ENCODE results near the gene ABLIM3. TPM values are rescaled to one million over a fixed set of nuclear protein-coding genes. Genes with fewer than 3 reads are reported as not detected.

Gene ABLIM3
- total and polyA plus RNA-seq, 2 of the 13 experiments (the other 11 are each of a cell fraction or from before 2014, with no cell fraction given): 0.53 to 6.3 TPM

GRCh38 chr5:149206524-149207141 is 65.3 kb downstream of the ABLIM3 start (continued):
- TF ChIP-seq ZFAT (CRISPR knock-in tag; conservative IDR thresholded peaks at IDR 0.05): no peak
- no peak for TF ChIP-seq ARHGAP35 (CRISPR knock-in tag; IDR thresholded peaks at IDR 0.05; ENCODE audit: borderline replicate concordance)
- no peak for TF ChIP-seq GABPA (IDR thresholded peaks at IDR 0.05; ENCODE audit: low read depth, low read length)
- no peak for TF ChIP-seq GABPA (CRISPR knock-in tag; IDR thresholded peaks at IDR 0.05; ENCODE audit: low read depth)
- TF ChIP-seq DPF2 (CRISPR knock-in tag; IDR thresholded peaks at IDR 0.05; ENCODE audit: borderline replicate concordance, low read depth): no peak

- Histone ChIP-seq H2AFZ (ENCODE audit: low read length) (no peak overlapping the region), H4K20me1 (ENCODE audit: insufficient read depth, low read length) (no peaks in the 10 kb centered on the region), H3K79me2 (ENCODE audit: insufficient read depth, low read length) (no peaks in the 10 kb centered on the region), H3K36me3 (replicated peaks in 1 of 2; ENCODE audit: control insufficient read depth in 1 of 2, insufficient read depth in 2 of 2, low read length in 2 of 2) (peaks cover 0 to 5% of the 10 kb centered on the region in 2 experiments; a peak in 1 of 5 replicates), H3K9me3 (ENCODE audit: low read length) (no peaks in the 10 kb centered on the region), H3K4me3 (replicated peaks in 1 of 3; ENCODE audit: insufficient read depth in 1 of 3, low read depth in 2 of 3, low read length in 3 of 3) (no peak overlapping the region), H3K27me3 (ENCODE audit: control insufficient read depth in 1 of 2, insufficient read depth in 2 of 2, low read length in 2 of 2) (no peaks in the 10 kb centered on the region), H3K9ac (ENCODE audit: insufficient read depth, low read depth, low read length) (no peak overlapping the region), H3K27ac (ENCODE audit: extremely low read length, insufficient read depth, low read length) (no peak overlapping the region), H3K4me2 (ENCODE audit: low read depth, low read length) (no peak overlapping the region), H3K4me1 (ENCODE audit: insufficient read depth, low read length) (peaks cover 27% of the 10 kb centered on the region)
- 95% methylated on average over 2 of the region's 2 CpGs for WGBS (ENCODE audit: low lambda C conversion rate)
- BruUV-seq (replicated peaks): no TSS peak
- in situ Hi-C loops (cut with HindIII; ENCODE audit: extremely low pct_ligation_motif_present, low pct_unique_long_range_greater_than_20kb): no loop called here
- FAIRE-seq (no peak), DNase-seq (ENCODE audit: low spot score) (no peak), ATAC-seq (no peak)
- ChIA-PET CTCF (ENCODE audit: low intra/inter-chr PET ratio, low total read pairs) (no interaction called here), POLR2A (no interaction called here)
- intact Hi-C loops (cut with micrococcal nuclease; ENCODE audit: unreplicated experiment): no loop called here
- TF ChIP-seq ZC3H4 (CRISPR knock-in tag; IDR thresholded peaks at IDR 0.05; ENCODE audit: borderline replicate concordance): no peak
- TF ChIP-seq ELF4 (CRISPR knock-in tag; IDR thresholded peaks at IDR 0.05; ENCODE audit: borderline replicate concordance): no peak
- no peak for TF ChIP-seq ZNF598 (CRISPR knock-in tag; IDR thresholded peaks at IDR 0.05; ENCODE audit: borderline replicate concordance)
- TF ChIP-seq NKX3-1 (CRISPR knock-in tag; IDR thresholded peaks at IDR 0.05): no peak
- TF ChIP-seq BRCA1 (CRISPR knock-in tag; IDR thresholded peaks at IDR 0.05): no peak
- TF ChIP-seq SOX6 (IDR thresholded peaks at IDR 0.05): no peak
- TF ChIP-seq SOX6 (CRISPR knock-in tag; IDR thresholded peaks at IDR 0.05): no peak
- no peak for TF ChIP-seq ZNF724P (CRISPR knock-in tag; IDR thresholded peaks at IDR 0.05; ENCODE audit: borderline replicate concordance)
- TF ChIP-seq HDAC2 (CRISPR knock-in tag; IDR thresholded peaks at IDR 0.05): no peak
- TF ChIP-seq ZNF124 (CRISPR knock-in tag; IDR thresholded peaks at IDR 0.05): no peak
- TF ChIP-seq ZNF335 (CRISPR knock-in tag; IDR thresholded peaks at IDR 0.05): no peak
- no peak for TF ChIP-seq AFF4 (CRISPR knock-in tag; IDR thresholded peaks at IDR 0.05)
- TF ChIP-seq ZZZ3 (CRISPR knock-in tag; IDR thresholded peaks at IDR 0.05; ENCODE audit: borderline replicate concordance): no peak
- no peak for TF ChIP-seq ARID3A (IDR thresholded peaks at IDR 0.05; ENCODE audit: low read depth, low read length)
- TF ChIP-seq ZNF615 (CRISPR knock-in tag; IDR thresholded peaks at IDR 0.05; ENCODE audit: borderline replicate concordance): no peak
- no peak for TF ChIP-seq BHLHE40 (IDR thresholded peaks at IDR 0.05; ENCODE audit: low read length)
Observed at GRCh38 chr5:149207831-149208230, 66.5 kb downstream of the ABLIM3 start.
